Progenitor cell of endocrine pancreas (in vitro differentiated cells): Measurements from ENCODE around the gene CCDC88C. TPM values are rescaled to one million over a fixed set of nuclear protein-coding genes. Genes with fewer than 3 reads are reported as not detected.

Experiments used
- DNase-seq: peaks from one replicate; pipeline ENCODE4 v3.0.0; 2021; ENCODE audit warnings: low spot score; ENCODE audit not compliant: unreplicated experiment
- H3K27ac Mint-ChIP-seq: 2 replicates; pipeline ENCODE4 v1.8.0; 2021; ENCODE audit warnings: mild to moderate bottlenecking, moderate library complexity, mixed read lengths
- H3K27me3 Mint-ChIP-seq: 2 replicates; pipeline ENCODE4 v1.8.0; 2021; ENCODE audit warnings: mixed read lengths
- H3K36me3 Mint-ChIP-seq: 2 replicates; pipeline ENCODE4 v1.8.0; 2022; ENCODE audit warnings: mixed read lengths; ENCODE audit not compliant: insufficient read depth
- H3K4me1 Mint-ChIP-seq: 2 replicates; pipeline ENCODE4 v1.8.0; 2021; ENCODE audit warnings: low read depth, mixed read lengths
- H3K4me3 Mint-ChIP-seq: 2 replicates; pipeline ENCODE4 v1.8.0; 2021; ENCODE audit warnings: low read depth, mild to moderate bottlenecking, moderate library complexity, mixed read lengths
- H3K9me3 Mint-ChIP-seq: 2 replicates; pipeline ENCODE4 v1.8.0; 2021; ENCODE audit warnings: low read depth, mixed read lengths
- total RNA-seq: library from RNA; stranded (reverse); gene quantifications from 2 replicates; pipeline ENCODE4 v1.2.1, GENCODE V29; 2021
- TF ChIP-seq, protein P1 (sequence below): fragments of 200-600 bp; sonication (generic); IDR thresholded peaks from one replicate; pipeline ENCODE4 v1.5.0; 2021; ENCODE audit warnings: antibody characterized with exemption, mild to moderate bottlenecking; ENCODE audit not compliant: unreplicated experiment

CCDC88C gene
- total RNA-seq, 1 donor from 2014 or later, result 78.1 TPM

DNA sequence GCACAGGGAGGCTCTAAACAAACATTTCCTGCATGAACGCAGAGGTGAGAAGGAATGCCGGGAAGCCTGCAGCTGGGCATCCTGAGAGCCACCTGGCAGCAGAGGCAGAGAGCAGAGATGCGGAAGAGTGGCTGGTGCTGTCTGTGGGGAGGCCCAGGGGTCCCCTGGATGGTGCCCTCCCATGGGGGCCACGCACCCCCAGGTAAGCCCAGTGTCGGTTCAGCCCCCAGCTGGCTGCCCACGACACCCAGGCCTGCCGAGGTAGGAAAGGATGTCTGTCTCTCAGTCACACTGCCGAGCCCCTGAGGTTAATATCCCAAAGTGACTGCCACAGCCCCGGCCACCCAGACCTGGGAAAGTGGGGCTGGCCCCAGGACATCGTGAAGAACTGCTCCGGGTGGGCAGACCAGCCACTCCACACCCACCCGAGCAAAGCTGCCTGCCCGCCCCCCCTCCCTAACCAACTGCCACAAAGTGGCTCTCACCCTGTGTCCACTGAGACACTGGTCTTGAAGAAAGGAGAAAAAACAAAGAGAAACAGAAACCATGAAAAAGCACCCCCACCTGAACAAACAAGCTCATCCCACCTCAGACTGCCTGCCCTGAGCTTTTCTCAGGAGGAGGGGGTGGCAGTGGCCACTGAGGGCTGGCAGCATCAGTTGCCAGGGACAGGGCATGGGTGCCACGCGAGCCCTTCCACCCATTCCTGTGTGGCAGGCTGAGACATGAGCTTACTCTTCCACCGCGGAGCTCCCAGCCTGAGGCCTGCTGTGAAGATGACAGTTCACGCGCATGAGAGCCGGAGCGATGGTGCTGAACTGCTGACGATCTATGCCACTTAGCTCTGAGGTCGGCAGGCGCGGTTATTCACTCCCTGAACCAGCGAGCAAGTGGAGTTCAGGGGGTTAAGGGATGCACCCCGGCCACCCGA lies 40.8 kb downstream of the CCDC88C start:
- Mint-ChIP-seq H3K9me3 (no peaks in the 10 kb centered on the region), H3K36me3 (peaks cover 4% of the 10 kb centered on the region), H3K4me3 (no peak overlapping the region), H3K27ac (no peak overlapping the region), H3K27me3 (no peaks in the 10 kb centered on the region), H3K4me1 (peaks cover 68% of the 10 kb centered on the region)
- DNase-seq, result no peak
- TF ChIP-seq, protein P1, sequence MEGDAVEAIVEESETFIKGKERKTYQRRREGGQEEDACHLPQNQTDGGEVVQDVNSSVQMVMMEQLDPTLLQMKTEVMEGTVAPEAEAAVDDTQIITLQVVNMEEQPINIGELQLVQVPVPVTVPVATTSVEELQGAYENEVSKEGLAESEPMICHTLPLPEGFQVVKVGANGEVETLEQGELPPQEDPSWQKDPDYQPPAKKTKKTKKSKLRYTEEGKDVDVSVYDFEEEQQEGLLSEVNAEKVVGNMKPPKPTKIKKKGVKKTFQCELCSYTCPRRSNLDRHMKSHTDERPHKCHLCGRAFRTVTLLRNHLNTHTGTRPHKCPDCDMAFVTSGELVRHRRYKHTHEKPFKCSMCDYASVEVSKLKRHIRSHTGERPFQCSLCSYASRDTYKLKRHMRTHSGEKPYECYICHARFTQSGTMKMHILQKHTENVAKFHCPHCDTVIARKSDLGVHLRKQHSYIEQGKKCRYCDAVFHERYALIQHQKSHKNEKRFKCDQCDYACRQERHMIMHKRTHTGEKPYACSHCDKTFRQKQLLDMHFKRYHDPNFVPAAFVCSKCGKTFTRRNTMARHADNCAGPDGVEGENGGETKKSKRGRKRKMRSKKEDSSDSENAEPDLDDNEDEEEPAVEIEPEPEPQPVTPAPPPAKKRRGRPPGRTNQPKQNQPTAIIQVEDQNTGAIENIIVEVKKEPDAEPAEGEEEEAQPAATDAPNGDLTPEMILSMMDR, result no peak

- Mint-ChIP-seq H3K4me1 (peaks cover 67% of the 10 kb centered on the region), H3K27ac (peak overlapping the region; percentile 59), H3K9me3 (no peaks in the 10 kb centered on the region), H3K36me3 (peaks cover 3% of the 10 kb centered on the region), H3K27me3 (no peaks in the 10 kb centered on the region), H3K4me3 (no peak overlapping the region)
- TF ChIP-seq, protein P1, result no peak
- DNase-seq, result no peak
Observed at GRCh38 chr14:91375720-91376452, 41.7 kb downstream of the CCDC88C start.

GRCh38 chr14:91374879-91375702 lies 42.5 kb downstream of the CCDC88C start:
- Mint-ChIP-seq H3K4me1 (peaks cover 65% of the 10 kb centered on the region), H3K9me3 (no peaks in the 10 kb centered on the region), H3K27ac (peak overlapping the region; percentile 23), H3K36me3 (peaks cover 3% of the 10 kb centered on the region), H3K27me3 (no peaks in the 10 kb centered on the region), H3K4me3 (no peak overlapping the region)
- no peak for DNase-seq
- TF ChIP-seq, protein P1, result no peak

- Mint-ChIP-seq H3K27me3 (no peaks in the 10 kb centered on the region), H3K9me3 (no peaks in the 10 kb centered on the region), H3K27ac (peak overlapping the region; percentile 30), H3K36me3 (peaks cover 3% of the 10 kb centered on the region), H3K4me1 (peaks cover 65% of the 10 kb centered on the region), H3K4me3 (no peak overlapping the region)
- TF ChIP-seq, protein P1, result no peak
- no peak for DNase-seq
Observed at GRCh38 chr14:91374287-91374878, 43.2 kb downstream of the CCDC88C start.
